Caco-2 (cell line): ENCODE results near the gene ROS1. TPM values are rescaled to one million over a fixed set of nuclear protein-coding genes. Genes with fewer than 3 reads are reported as not detected.

Experiments
- BruUV-seq: library from RNA; stranded (reverse); fragments of 400-500 nt; replicated peaks from 2 replicates; lab custom pipeline; 2021; lab: Mats Ljungman, UMichigan
- CTCF ChIA-PET: fragments of 300-600 bp; sonication (Branson Sonifier 250); formaldehyde crosslinking; loops from one replicate; lab custom pipeline; 2022; ENCODE audit warnings: antibody characterized with exemption; lab: Charles Lee
- POLR2A ChIA-PET: fragments of 300-600 bp; sonication (Branson Sonifier 250); formaldehyde crosslinking; loops from one replicate; lab custom pipeline; 2022; ENCODE audit warnings: antibody characterized with exemption; lab: Charles Lee
- DNase-seq, 2 experiments: peaks; one replicate each; pipeline versions ENCODE4 v3.0.0 to v3.0.0-alpha.2; 2020 to 2022
- H3K27me3 ChIP-seq: replicated peaks from 2 replicates; pipeline ENCODE4 v1.6.0; 2011; ENCODE audit warnings: low read length; ENCODE audit not compliant: control insufficient read depth, insufficient read depth
- H3K36me3 ChIP-seq: 2 replicates; pipeline ENCODE4 v1.5.1; 2011; ENCODE audit warnings: low read length; ENCODE audit not compliant: control insufficient read depth, insufficient read depth
- H3K4me1 ChIP-seq: fragments of 250-450 bp; sonication (Bioruptor Pico); 2 replicates; pipeline ENCODE4 v1.5.1; 2020; ENCODE audit warnings: mild to moderate bottlenecking
- H3K4me3 ChIP-seq: 2 replicates; pipeline ENCODE4 v1.5.1; 2011; ENCODE audit warnings: low read depth, mild to moderate bottlenecking, control low read depth, low read length
- H3K9me3 ChIP-seq: fragments of 250-450 bp; sonication (Bioruptor Pico); 2 replicates; pipeline ENCODE4 v1.5.1; 2020; ENCODE audit warnings: mild to moderate bottlenecking, moderate library complexity
- H3K27ac Mint-ChIP-seq: one replicate; pipeline ENCODE4 v1.8.0; 2022; ENCODE audit warnings: mixed read lengths; ENCODE audit not compliant: unreplicated experiment
- H3K27me3 Mint-ChIP-seq: one replicate; pipeline ENCODE4 v1.8.0; 2022; ENCODE audit warnings: mixed read lengths; ENCODE audit not compliant: insufficient read depth, unreplicated experiment
- H3K36me3 Mint-ChIP-seq: one replicate; pipeline ENCODE4 v1.8.0; 2022; ENCODE audit warnings: mild to moderate bottlenecking, mixed read lengths; ENCODE audit not compliant: insufficient read depth, unreplicated experiment
- H3K4me1 Mint-ChIP-seq: one replicate; pipeline ENCODE4 v1.8.0; 2022; ENCODE audit warnings: low read depth, mixed read lengths; ENCODE audit not compliant: unreplicated experiment
- H3K4me3 Mint-ChIP-seq: one replicate; pipeline ENCODE4 v1.8.0; 2022; ENCODE audit warnings: mild to moderate bottlenecking, moderate library complexity, mixed read lengths; ENCODE audit not compliant: unreplicated experiment
- H3K9me3 Mint-ChIP-seq: one replicate; pipeline ENCODE4 v1.8.0; 2022; ENCODE audit warnings: mixed read lengths; ENCODE audit not compliant: unreplicated experiment
- intact Hi-C: fragments of 100-400 bp; cut with micrococcal nuclease; formaldehyde crosslinking; loops from one replicate; pipeline ENCODE4 v1.10.0; 2022; ENCODE audit not compliant: unreplicated experiment
- total RNA-seq: library from RNA; stranded (reverse); gene quantifications from 2 replicates; pipeline ENCODE4 v1.2.3, GENCODE V29; 2022
- TF ChIP-seq, protein P1 (sequence below), 2 experiments: fragments of 200-600 bp in 1 of 2; IDR thresholded peaks; 1 replicate in 1 of 2; 2 replicates in 1 of 2; pipeline versions ENCODE4 v1.5.1 to v1.8.0; 2011 to 2022; ENCODE audit warnings: antibody characterized with exemption in 1 of 2, control low read depth in 1 of 2, inconsistent platforms in 1 of 2, low read depth in 1 of 2, low read length in 1 of 2, mild to moderate bottlenecking in 1 of 2, moderate library complexity in 1 of 2; ENCODE audit not compliant: insufficient read depth in 1 of 2, severe bottlenecking in 1 of 2, unreplicated experiment in 1 of 2

The ROS1 gene
- total RNA-seq, 1 experiment from 2014 or later = 0.16 TPM

- no peak overlapping the region for H3K4me3 ChIP-seq
- POLR2A ChIA-PET = no interaction called here
- H3K36me3 ChIP-seq = no peaks in the 10 kb centered on the region
- H3K4me1 ChIP-seq = no peaks in the 10 kb centered on the region
- Mint-ChIP-seq H3K36me3 (no peaks in the 10 kb centered on the region), H3K27me3 (no peaks in the 10 kb centered on the region), H3K27ac (no peak overlapping the region), H3K4me1 (no peaks in the 10 kb centered on the region), H3K9me3 (no peaks in the 10 kb centered on the region), H3K4me3 (no peak overlapping the region)
- no TSS peak for BruUV-seq
- no peaks in the 10 kb centered on the region for H3K9me3 ChIP-seq
- intact Hi-C loops = no loop called here
- TF ChIP-seq, protein P1, sequence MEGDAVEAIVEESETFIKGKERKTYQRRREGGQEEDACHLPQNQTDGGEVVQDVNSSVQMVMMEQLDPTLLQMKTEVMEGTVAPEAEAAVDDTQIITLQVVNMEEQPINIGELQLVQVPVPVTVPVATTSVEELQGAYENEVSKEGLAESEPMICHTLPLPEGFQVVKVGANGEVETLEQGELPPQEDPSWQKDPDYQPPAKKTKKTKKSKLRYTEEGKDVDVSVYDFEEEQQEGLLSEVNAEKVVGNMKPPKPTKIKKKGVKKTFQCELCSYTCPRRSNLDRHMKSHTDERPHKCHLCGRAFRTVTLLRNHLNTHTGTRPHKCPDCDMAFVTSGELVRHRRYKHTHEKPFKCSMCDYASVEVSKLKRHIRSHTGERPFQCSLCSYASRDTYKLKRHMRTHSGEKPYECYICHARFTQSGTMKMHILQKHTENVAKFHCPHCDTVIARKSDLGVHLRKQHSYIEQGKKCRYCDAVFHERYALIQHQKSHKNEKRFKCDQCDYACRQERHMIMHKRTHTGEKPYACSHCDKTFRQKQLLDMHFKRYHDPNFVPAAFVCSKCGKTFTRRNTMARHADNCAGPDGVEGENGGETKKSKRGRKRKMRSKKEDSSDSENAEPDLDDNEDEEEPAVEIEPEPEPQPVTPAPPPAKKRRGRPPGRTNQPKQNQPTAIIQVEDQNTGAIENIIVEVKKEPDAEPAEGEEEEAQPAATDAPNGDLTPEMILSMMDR (IDR thresholded peaks at IDR 0.05; ENCODE audit: insufficient read depth in 1 of 2, low read depth in 1 of 2, low read length in 1 of 2, severe bottlenecking in 1 of 2, unreplicated experiment in 1 of 2) = no peak
- CTCF ChIA-PET = no interaction called here
- H3K27me3 ChIP-seq = no peaks in the 10 kb centered on the region
- DNase-seq = no peak
These were observed 87.2 kb downstream of the ROS1 start for GRCh38 chr6:117338567-117338966.

- Histone ChIP-seq H3K4me1 (no peaks in the 10 kb centered on the region), H3K4me3 (no peak overlapping the region), H3K27me3 (no peaks in the 10 kb centered on the region), H3K9me3 (no peaks in the 10 kb centered on the region), H3K36me3 (no peaks in the 10 kb centered on the region)
- DNase-seq = no peak
- Mint-ChIP-seq H3K27me3 (peaks cover 18% of the 10 kb centered on the region), H3K27ac (no peak overlapping the region), H3K36me3 (no peaks in the 10 kb centered on the region), H3K4me3 (no peak overlapping the region), H3K9me3 (peaks cover 10% of the 10 kb centered on the region), H3K4me1 (no peaks in the 10 kb centered on the region)
- ChIA-PET CTCF (no interaction called here), POLR2A (no interaction called here)
- intact Hi-C loops = no loop called here
- BruUV-seq = no TSS peak
- TF ChIP-seq, protein P1 (IDR thresholded peaks at IDR 0.05; ENCODE audit: insufficient read depth in 1 of 2, low read depth in 1 of 2, low read length in 1 of 2, severe bottlenecking in 1 of 2, unreplicated experiment in 1 of 2) = no peak
These were observed 95.8 kb downstream of the ROS1 start for GRCh38 chr6:117329926-117330325.

GRCh38 chr6:117328500-117328899 lies 97.2 kb downstream of the ROS1 start:
- peaks cover 18% of the 10 kb centered on the region for H3K27me3 Mint-ChIP-seq
- BruUV-seq = no TSS peak
- no peak overlapping the region for H3K27ac Mint-ChIP-seq
- no peaks in the 10 kb centered on the region for H3K4me1 Mint-ChIP-seq
- ChIA-PET CTCF (no interaction called here), POLR2A (no interaction called here)
- intact Hi-C loops = no loop called here
- H3K27me3 ChIP-seq = no peaks in the 10 kb centered on the region
- TF ChIP-seq, protein P1 (IDR thresholded peaks at IDR 0.05; ENCODE audit: insufficient read depth in 1 of 2, low read depth in 1 of 2, low read length in 1 of 2, severe bottlenecking in 1 of 2, unreplicated experiment in 1 of 2) = no peak
- H3K4me3 Mint-ChIP-seq = no peak overlapping the region
- H3K9me3 ChIP-seq = no peaks in the 10 kb centered on the region
- H3K36me3 ChIP-seq = no peaks in the 10 kb centered on the region
- H3K4me3 ChIP-seq = no peak overlapping the region
- H3K36me3 Mint-ChIP-seq = no peaks in the 10 kb centered on the region
- H3K4me1 ChIP-seq = no peaks in the 10 kb centered on the region
- H3K9me3 Mint-ChIP-seq = peaks cover 10% of the 10 kb centered on the region
- no peak for DNase-seq
